Natural killer cell treated with Interleukin-12 subunit alpha and Interleukin-12 subunit beta and Interleukin-15 and Interleukin-18, amount 100 ng/mL, for 72 hours (primary cell): ENCODE data around the gene PLXNA4. TPM values are rescaled to one million over a fixed set of nuclear protein-coding genes. Genes with fewer than 3 reads are reported as not detected.

Experiments
- ATAC-seq, 2 donors: fragments of 150-1000 bp; cut with Tn5 transposase in 1 of 2; sonication (Bioruptor Pico), chemical (Tn5 transposase) in 1 of 2; 2 replicates each; pipeline ENCODE4 v1.10.0; 2021
- DNase-seq: peaks from one replicate; pipeline ENCODE4 v3.0.0; 2022; ENCODE audit warnings: low spot score
- H3K27ac Mint-ChIP-seq, 2 donors: 1 replicate in 1 of 2; 2 replicates in 1 of 2; pipeline ENCODE4 v1.8.0; 2022; ENCODE audit warnings: mixed read lengths in 2 of 2, mild to moderate bottlenecking in 1 of 2, moderate library complexity in 1 of 2
- H3K27me3 Mint-ChIP-seq, 2 donors: 1 replicate in 1 of 2; 2 replicates in 1 of 2; pipeline ENCODE4 v1.8.0; 2022; ENCODE audit warnings: mixed read lengths in 2 of 2
- H3K36me3 Mint-ChIP-seq: one replicate; pipeline ENCODE4 v1.8.0; 2022; ENCODE audit warnings: mixed read lengths
- H3K4me1 Mint-ChIP-seq, 2 donors: 1 replicate in 1 of 2; 2 replicates in 1 of 2; pipeline ENCODE4 v1.8.0; 2022; ENCODE audit warnings: low read depth in 2 of 2, mixed read lengths in 2 of 2, mild to moderate bottlenecking in 1 of 2
- H3K4me3 Mint-ChIP-seq: one replicate; pipeline ENCODE4 v1.8.0; 2022; ENCODE audit warnings: mixed read lengths
- H3K9me3 Mint-ChIP-seq: 2 replicates; pipeline ENCODE4 v1.8.0; 2022; ENCODE audit warnings: mixed read lengths
- total RNA-seq, 2 donors: library from RNA; stranded (reverse); gene quantifications; one replicate each; pipeline ENCODE4 v1.2.3, GENCODE V29; 2022

PLXNA4 gene
- total RNA-seq, 2 donors from 2014 or later = 0.14 to 0.21 TPM

DNA sequence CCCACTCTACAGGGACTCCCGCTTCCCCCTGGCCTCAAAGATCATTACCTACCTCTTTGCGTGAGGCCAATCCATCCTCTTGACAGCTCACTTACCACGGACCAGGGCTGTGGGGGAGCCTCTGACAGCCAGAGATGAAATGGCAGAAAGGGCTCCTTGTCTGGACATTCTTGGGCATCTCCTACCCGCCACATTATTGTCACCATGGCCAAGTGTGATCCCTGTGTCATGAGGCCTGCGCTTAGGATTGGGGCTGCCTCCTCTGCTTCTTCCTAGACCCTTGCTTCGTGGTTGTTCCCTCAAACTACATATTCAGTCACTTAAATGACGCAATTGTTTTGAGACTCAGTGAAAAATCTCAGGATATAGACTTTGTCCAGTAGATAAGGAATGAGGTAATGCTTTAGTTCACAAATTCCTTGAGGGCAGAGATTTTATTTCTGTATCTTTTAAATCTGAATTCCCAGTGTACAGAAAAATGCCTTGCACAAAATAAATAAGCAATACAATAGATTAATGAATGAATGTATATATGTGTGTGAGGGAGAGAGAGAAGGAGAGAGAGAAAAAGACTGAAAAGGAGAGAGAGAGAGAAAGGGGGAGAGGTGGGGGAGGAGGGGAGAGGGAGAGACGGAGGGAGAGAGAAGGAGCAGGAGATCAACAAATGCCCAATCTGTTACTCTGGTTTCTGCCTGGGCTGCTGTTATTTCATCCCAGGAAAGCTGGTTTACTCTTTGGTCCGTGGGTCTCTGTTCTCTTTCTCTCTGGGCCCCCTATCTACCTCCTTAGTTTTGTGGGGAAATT lies 159.0 kb downstream of the PLXNA4 start:
- ATAC-seq = no peak
- H3K27me3 Mint-ChIP-seq = no peaks in the 10 kb centered on the region
- no peak overlapping the region for H3K4me3 Mint-ChIP-seq
- peaks cover 16% of the 10 kb centered on the region for H3K36me3 Mint-ChIP-seq
- H3K27ac Mint-ChIP-seq = peak overlapping the region in 1 of 2 donors; percentile 26
- H3K9me3 Mint-ChIP-seq = peaks cover 5% of the 10 kb centered on the region
- peaks cover 32 to 34% of the 10 kb centered on the region in 2 donors for H3K4me1 Mint-ChIP-seq
- no peak for DNase-seq

DNA sequence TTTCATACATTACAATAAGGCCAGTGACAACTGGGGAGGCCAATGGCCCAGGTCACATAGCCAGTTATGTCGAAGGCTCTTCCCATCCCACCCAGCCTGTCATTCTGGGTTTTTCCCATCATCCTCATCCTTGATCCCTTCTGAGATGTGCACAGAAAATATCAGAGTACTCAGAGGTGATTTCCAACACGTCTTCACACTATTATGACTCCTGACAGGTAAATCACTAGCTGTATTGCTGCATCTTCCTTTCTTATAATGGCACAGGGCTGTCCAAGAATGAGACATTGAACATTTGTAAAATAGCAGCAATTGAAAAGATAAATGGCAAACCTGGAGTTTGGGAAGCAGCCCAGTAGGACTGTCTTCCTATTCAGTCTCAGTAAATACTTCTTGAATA lies 159.9 kb downstream of the PLXNA4 start:
- Mint-ChIP-seq H3K27me3 (no peaks in the 10 kb centered on the region), H3K9me3 (peaks cover 5% of the 10 kb centered on the region), H3K4me1 (peaks cover 35 to 40% of the 10 kb centered on the region in 2 donors), H3K27ac (no peak overlapping the region), H3K36me3 (peaks cover 14% of the 10 kb centered on the region), H3K4me3 (no peak overlapping the region)
- ATAC-seq (no peak), DNase-seq (no peak)

DNA sequence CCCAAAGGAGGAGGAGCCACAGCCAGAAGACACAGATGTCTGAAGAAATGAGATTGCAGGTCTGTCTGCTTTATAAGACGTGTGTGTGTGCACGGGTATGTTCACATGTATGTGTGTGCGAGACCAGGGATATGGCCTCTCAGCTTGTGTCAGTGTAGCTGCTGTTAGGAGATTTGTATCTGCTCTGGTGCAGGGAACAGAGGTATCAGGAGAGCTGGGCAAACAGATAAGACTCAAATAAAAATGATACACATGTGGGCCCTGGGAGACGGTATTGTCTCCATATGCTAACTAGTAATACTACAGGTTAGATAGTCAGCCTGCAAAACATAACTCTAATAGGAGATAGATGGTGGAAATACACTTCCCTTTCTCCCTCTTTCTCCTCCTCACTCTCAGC lies 161.0 kb downstream of the PLXNA4 start:
- Mint-ChIP-seq H3K4me3 (no peak overlapping the region), H3K36me3 (peaks cover 2% of the 10 kb centered on the region), H3K27ac (no peak overlapping the region), H3K4me1 (peaks cover 30 to 36% of the 10 kb centered on the region in 2 donors), H3K9me3 (no peaks in the 10 kb centered on the region), H3K27me3 (no peaks in the 10 kb centered on the region)
- no peak for DNase-seq
- ATAC-seq = no peak

DNA sequence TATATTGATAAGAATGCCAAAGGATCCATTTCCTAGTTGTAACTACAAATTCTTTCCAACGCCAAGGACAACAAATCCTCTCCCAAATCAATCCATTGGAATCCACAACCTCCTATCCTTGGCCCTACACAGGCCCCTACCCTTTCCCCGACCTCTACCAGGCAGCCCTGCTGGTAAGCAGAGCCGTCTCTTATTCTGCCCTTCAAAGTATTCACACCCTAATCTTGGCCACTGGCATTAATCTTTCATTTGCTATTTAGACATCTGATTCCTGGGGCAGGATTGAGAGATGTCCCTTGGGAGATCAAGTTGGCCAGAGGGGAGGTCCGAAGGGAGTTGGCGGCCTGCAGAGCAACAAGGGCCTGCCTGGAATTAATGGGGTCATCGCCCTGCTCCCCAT lies 161.4 kb downstream of the PLXNA4 start:
- Mint-ChIP-seq H3K4me1 (peaks cover 26 to 33% of the 10 kb centered on the region in 2 donors), H3K27me3 (no peaks in the 10 kb centered on the region), H3K9me3 (no peaks in the 10 kb centered on the region), H3K27ac (no peak overlapping the region), H3K4me3 (no peak overlapping the region), H3K36me3 (no peaks in the 10 kb centered on the region)
- DNase-seq = no peak
- ATAC-seq = no peak

DNA sequence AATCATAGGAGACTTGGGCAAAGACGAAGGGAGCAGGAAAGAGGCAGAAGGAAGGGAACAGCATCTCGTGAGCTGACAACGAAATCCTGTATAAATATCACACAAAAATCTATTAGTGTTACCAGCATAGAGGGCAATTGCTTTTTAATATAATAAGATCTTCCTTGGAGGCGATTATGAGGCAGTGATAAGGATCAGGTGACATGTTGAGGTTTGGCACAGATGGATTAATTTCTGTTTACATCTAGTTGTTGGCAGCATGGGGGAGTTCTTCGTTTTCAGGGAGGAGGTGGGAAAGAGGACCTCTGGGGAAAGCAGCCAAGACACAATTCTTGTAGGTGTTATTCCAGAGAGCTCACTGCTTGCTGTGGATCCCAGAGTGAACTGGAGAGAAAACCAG lies 163.8 kb downstream of the PLXNA4 start:
- Mint-ChIP-seq H3K4me3 (no peak overlapping the region), H3K27ac (no peak overlapping the region)

DNA sequence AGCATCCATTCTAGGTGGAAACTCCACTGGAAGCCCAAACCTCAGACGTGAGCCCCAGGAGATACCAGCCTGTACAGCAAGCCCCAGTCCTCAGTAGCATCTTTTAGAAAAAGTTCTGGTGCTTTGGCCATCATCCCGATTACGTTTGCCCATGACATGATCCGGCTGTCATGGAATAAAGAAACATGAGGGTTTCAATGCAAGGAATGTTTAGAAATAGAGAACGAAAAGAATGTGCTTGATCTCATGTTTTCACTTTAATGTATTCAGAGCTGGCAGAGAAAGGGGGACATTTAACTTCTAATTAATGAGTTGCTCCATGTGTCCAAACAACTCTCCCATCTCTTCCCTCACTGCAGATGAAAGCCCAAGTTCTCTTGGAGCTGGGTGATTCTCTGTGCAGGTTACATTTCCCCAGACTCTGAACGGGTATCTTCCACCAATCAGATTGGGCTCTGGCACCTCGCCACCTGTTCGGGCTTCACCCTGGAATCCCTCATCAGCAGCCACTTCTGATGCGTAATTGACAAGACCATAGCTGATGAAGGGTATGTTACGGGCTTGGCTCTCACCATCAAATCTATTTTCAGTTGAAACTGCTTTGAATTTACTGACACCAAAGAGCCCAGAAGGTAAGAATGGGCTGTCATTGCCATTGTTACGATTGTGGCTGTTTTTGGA lies 165.3 kb downstream of the PLXNA4 start:
- ATAC-seq (no peak), DNase-seq (no peak)
- H3K36me3 Mint-ChIP-seq = no peaks in the 10 kb centered on the region
- H3K4me1 Mint-ChIP-seq = peaks cover 12 to 23% of the 10 kb centered on the region in 2 donors
- H3K27me3 Mint-ChIP-seq = no peaks in the 10 kb centered on the region
- no peaks in the 10 kb centered on the region for H3K9me3 Mint-ChIP-seq
- peak overlapping the region in 1 of 2 donors; percentile 37 for H3K27ac Mint-ChIP-seq
- no peak overlapping the region for H3K4me3 Mint-ChIP-seq

More for the DNA sequence above, 163.8 kb downstream of the PLXNA4 start:
- no peaks in the 10 kb centered on the region for H3K9me3 Mint-ChIP-seq
- ATAC-seq (no peak), DNase-seq (no peak)
- H3K27me3 Mint-ChIP-seq = no peaks in the 10 kb centered on the region
- H3K36me3 Mint-ChIP-seq = no peaks in the 10 kb centered on the region
- H3K4me1 Mint-ChIP-seq = peaks cover 12 to 23% of the 10 kb centered on the region in 2 donors

DNA sequence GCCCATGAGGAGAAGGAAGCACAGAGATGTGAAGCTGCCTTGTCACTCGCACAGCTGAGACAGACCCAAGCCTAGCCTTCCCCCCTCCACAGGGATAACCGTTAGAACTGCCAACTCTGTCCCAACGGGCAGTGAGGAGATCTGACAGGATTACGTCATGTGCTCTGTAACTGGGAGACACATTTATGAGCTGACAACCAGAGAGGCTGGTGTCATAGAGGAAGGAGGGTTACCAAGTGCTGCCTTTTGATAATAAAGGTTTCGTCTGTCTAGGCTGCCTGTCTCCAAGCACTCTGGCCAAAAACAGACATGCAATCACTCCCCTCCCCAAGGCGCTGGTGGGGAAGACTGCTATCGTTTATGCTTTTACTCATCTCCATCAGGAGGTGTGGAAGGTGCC lies 165.9 kb downstream of the PLXNA4 start:
- Mint-ChIP-seq H3K4me3 (no peak overlapping the region), H3K36me3 (no peaks in the 10 kb centered on the region), H3K4me1 (peaks cover 12 to 23% of the 10 kb centered on the region in 2 donors), H3K9me3 (no peaks in the 10 kb centered on the region), H3K27me3 (no peaks in the 10 kb centered on the region), H3K27ac (peak overlapping the region in 1 of 2 donors; percentile 37)
- DNase-seq (no peak), ATAC-seq (peak in 1 of 2 donors; percentile 36)

DNA sequence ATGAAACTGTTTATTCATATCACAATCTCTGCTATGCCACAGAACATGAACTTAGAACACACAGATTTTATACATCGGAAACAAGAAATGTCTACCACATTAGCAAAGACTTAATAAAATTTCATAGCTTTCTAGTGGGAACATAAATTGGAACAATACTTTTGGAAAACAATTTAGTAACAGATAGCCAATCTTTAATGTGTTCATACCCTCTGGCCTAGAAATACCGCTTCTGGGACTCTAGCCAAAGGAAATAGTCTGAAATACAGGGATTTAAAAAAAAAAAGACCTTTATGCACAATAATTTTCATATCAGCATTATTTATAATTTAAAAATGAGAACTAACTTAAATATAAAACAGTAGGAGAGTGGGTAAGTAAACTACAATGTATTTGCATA lies 168.5 kb downstream of the PLXNA4 start:
- no peak overlapping the region for H3K4me3 Mint-ChIP-seq
- H3K9me3 Mint-ChIP-seq = no peaks in the 10 kb centered on the region
- H3K27ac Mint-ChIP-seq = no peak overlapping the region
- DNase-seq (no peak), ATAC-seq (no peak)
- H3K4me1 Mint-ChIP-seq = peaks cover 12 to 19% of the 10 kb centered on the region in 2 donors
- no peaks in the 10 kb centered on the region for H3K27me3 Mint-ChIP-seq
- no peaks in the 10 kb centered on the region for H3K36me3 Mint-ChIP-seq

DNA sequence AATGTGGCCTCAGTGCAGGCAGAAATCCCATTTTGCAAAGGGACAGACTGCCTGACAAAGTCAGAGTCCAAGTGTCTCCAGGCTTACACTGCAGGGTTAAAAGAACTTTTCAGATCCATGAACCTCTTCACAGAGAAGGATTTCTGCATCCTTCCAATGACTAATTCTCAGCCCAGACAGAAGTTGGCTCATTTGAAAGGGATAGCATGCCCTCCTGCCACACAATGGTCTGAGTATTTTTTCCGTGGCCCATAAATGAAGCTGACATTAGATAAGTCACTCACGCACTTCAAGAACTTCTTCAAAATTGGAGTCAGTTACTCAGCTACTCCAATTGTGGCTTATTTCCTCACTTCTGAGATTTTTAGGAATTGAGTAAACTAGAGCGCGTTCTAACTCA lies 170.2 kb downstream of the PLXNA4 start:
- no peak overlapping the region for H3K27ac Mint-ChIP-seq
- no peak for DNase-seq
- peaks cover 4% of the 10 kb centered on the region for H3K36me3 Mint-ChIP-seq
- H3K4me1 Mint-ChIP-seq = peaks cover 0 to 25% of the 10 kb centered on the region in 2 donors
- no peaks in the 10 kb centered on the region for H3K27me3 Mint-ChIP-seq
- no peak overlapping the region for H3K4me3 Mint-ChIP-seq
- no peaks in the 10 kb centered on the region for H3K9me3 Mint-ChIP-seq
- no peak for ATAC-seq

DNA sequence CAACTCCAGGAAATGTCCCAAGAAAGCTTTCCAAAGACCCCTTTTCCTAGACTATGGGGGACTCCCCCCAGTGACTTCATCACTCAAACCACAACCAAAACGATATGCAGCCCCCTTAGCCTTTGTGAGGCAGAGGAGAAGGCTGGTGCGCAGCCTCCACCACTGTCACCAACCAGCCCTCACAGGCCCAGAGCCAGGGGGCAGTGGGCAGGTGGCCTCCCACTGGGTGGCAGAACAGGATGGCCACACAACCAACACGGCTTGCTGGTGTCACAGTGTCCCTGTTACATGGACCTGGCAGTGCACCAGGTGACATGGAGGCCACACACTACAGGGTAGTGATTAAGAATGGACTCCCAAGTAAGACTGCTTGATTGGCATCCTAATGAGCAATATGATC lies 172.0 kb downstream of the PLXNA4 start:
- Mint-ChIP-seq H3K4me3 (no peak overlapping the region), H3K27ac (no peak overlapping the region), H3K36me3 (peaks cover 4% of the 10 kb centered on the region), H3K27me3 (no peaks in the 10 kb centered on the region), H3K9me3 (no peaks in the 10 kb centered on the region), H3K4me1 (peaks cover 0 to 21% of the 10 kb centered on the region in 2 donors)
- ATAC-seq = peak; percentile 11 to 17
- no peak for DNase-seq

DNA sequence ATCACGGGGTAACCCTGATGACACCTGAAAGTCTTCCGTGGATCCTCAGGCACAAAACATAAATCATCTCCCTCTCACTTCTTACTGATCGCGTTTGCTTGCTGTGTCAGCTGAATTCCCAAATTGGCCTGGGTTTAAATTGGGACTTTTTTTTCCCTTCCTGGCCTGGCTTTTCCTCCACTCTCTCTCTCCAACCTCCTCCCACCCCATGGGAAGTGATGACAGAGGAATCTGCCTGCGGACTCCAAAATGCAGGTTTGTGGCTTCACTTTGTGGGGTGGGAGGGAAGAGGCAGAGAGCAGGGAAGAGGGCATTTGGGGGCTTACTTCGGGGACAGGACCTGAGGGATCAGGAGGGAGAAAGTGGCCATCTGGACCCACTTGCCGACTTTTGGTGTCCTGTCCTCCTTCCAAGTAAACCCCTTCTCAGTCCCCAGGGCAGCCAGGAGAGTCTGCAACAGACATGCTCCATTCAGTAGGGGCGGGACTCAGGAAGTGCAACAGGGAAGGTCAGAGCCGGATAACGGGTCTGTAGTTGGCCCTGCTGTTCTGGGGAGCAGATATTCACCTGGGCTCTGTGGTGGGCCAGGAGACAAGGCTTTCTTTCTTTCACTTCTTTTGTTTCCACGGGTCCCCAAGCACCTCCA lies 172.7 kb downstream of the PLXNA4 start:
- peaks cover 0 to 25% of the 10 kb centered on the region in 2 donors for H3K4me1 Mint-ChIP-seq
- DNase-seq (no peak), ATAC-seq (no peak)
- H3K36me3 Mint-ChIP-seq = peaks cover 4% of the 10 kb centered on the region
- no peak overlapping the region for H3K4me3 Mint-ChIP-seq
- H3K27me3 Mint-ChIP-seq = no peaks in the 10 kb centered on the region
- no peak overlapping the region for H3K27ac Mint-ChIP-seq
- no peaks in the 10 kb centered on the region for H3K9me3 Mint-ChIP-seq

DNA sequence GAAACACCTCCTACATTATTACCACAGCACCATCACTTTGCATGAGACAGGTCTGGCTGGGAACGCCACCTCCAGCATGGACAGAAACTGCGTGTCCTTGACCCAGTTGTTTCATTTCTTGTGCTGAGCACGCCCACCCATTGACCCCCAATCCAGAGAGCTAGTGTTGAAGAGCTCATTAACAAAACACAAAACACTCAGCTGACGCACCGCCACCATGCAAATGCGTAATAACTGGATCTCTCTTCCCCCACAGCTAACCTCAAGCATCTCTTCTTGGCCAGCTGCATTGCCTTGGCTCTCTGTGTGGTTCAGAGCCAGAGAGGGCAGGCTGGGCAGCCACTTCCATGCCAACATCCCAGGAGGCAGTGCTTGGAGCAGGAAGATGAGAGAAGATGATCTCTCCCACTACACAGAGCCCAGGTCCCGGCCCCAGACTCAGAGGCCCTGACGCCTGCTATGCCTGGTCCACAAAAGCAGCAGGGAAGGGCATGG lies 173.5 kb downstream of the PLXNA4 start:
- Mint-ChIP-seq H3K27me3 (no peaks in the 10 kb centered on the region), H3K36me3 (peaks cover 4% of the 10 kb centered on the region), H3K4me3 (no peak overlapping the region), H3K9me3 (no peaks in the 10 kb centered on the region), H3K4me1 (peaks cover 0 to 25% of the 10 kb centered on the region in 2 donors), H3K27ac (no peak overlapping the region)
- ATAC-seq (no peak), DNase-seq (no peak)

DNA sequence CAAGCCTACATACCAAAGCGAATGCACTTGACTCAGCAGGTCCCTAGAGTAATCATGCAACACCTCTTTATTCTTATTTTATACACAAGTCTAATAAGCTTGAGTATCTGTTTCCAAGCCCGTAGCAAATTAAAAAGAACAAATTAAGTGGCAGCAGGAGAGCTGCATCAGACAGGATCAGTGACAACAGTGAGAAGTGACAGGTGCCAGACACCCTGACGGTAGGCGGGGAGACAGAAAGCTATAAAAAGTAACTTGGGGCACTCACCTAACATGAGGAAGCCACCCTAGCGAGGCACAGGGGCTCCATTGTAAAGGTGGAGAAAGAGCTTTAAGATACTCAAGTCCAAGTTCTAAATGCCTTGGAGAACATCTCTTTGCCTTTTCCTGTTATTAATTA lies 174.2 kb downstream of the PLXNA4 start:
- Mint-ChIP-seq H3K4me1 (peaks cover 3 to 28% of the 10 kb centered on the region in 2 donors), H3K4me3 (no peak overlapping the region)
- ATAC-seq = no peak

More for the DNA sequence above, 174.2 kb downstream of the PLXNA4 start:
- H3K27me3 Mint-ChIP-seq = no peaks in the 10 kb centered on the region
- DNase-seq = no peak
- H3K9me3 Mint-ChIP-seq = no peaks in the 10 kb centered on the region
- peaks cover 4% of the 10 kb centered on the region for H3K36me3 Mint-ChIP-seq
- no peak overlapping the region for H3K27ac Mint-ChIP-seq
